ENCODE results near the gene DPF3. TPM values are rescaled to one million over a fixed set of nuclear protein-coding genes. Genes with fewer than 3 reads are reported as not detected.

Gene DPF3
- total RNA-seq, 1 donor from 2014 or later, result 0.66 TPM

DNA sequence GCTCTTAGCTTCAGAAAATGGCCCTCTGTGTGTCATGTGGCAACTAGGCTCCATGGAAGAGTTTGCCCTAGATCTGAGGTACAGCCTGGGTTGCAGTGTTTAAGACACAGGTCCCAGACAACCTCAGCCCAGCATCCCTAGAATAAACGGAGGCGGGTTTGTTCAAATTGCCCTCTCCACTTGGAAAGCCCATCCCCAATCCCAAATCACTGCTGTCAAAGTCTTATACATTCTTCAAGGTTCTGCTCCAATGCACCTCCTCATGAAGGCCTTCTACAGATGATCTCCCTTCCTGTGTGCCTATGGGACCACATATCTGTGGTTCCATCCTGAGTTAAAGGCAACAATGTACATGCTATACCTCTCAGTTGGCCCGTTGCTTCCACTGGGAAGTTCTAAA, 289.8 kb downstream of the DPF3 start:
- Mint-ChIP-seq H3K9me3 (no peaks in the 10 kb centered on the region), H3K27ac (no peak overlapping the region), H3K4me3 (ENCODE audit: low read depth) (no peak overlapping the region), H3K27me3 (ENCODE audit: low read depth) (peaks cover 63% of the 10 kb centered on the region), H3K4me1 (ENCODE audit: low read depth) (no peaks in the 10 kb centered on the region), H3K36me3 (ENCODE audit: low read depth) (no peaks in the 10 kb centered on the region)
- DNase-seq (ENCODE audit: low spot score), result no peak
- intact Hi-C loops (cut with micrococcal nuclease), result no loop called here

DNA sequence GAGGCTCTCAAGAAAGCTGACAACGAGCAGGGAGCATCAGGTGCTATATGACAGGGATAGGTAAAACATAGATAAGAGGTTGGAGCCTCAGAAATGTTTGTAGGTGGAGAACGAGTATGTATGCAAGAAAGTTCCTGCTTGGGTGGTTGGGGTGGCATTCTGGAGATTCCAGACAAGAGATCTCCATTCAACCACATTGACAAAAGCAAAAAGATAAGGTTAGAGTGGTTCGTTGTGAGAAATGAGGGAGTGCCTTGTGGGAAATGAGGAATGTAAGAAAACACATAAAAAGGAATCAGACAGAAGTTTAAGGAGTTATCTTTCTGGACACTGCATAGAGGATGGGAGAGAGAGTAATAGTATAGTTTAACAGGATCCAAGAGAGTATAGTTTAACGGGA, 290.3 kb downstream of the DPF3 start:
- no peak for DNase-seq (ENCODE audit: low spot score)
- Mint-ChIP-seq H3K27me3 (ENCODE audit: low read depth) (peaks cover 60% of the 10 kb centered on the region), H3K9me3 (no peaks in the 10 kb centered on the region), H3K4me1 (ENCODE audit: low read depth) (no peaks in the 10 kb centered on the region), H3K4me3 (ENCODE audit: low read depth) (no peak overlapping the region), H3K36me3 (ENCODE audit: low read depth) (no peaks in the 10 kb centered on the region), H3K27ac (no peak overlapping the region)
- intact Hi-C loops (cut with micrococcal nuclease), result no loop called here

GRCh38 chr14:72600551-72601330, 293.2 kb downstream of the DPF3 start:
- Mint-ChIP-seq H3K4me3 (ENCODE audit: low read depth) (no peak overlapping the region), H3K9me3 (peaks cover 4% of the 10 kb centered on the region), H3K36me3 (ENCODE audit: low read depth) (peaks cover 6% of the 10 kb centered on the region), H3K4me1 (ENCODE audit: low read depth) (peaks cover 2% of the 10 kb centered on the region), H3K27ac (no peak overlapping the region), H3K27me3 (ENCODE audit: low read depth) (peaks cover 63% of the 10 kb centered on the region)
- DNase-seq (ENCODE audit: low spot score), result no peak
- intact Hi-C loops (cut with micrococcal nuclease), result no loop called here

DNA sequence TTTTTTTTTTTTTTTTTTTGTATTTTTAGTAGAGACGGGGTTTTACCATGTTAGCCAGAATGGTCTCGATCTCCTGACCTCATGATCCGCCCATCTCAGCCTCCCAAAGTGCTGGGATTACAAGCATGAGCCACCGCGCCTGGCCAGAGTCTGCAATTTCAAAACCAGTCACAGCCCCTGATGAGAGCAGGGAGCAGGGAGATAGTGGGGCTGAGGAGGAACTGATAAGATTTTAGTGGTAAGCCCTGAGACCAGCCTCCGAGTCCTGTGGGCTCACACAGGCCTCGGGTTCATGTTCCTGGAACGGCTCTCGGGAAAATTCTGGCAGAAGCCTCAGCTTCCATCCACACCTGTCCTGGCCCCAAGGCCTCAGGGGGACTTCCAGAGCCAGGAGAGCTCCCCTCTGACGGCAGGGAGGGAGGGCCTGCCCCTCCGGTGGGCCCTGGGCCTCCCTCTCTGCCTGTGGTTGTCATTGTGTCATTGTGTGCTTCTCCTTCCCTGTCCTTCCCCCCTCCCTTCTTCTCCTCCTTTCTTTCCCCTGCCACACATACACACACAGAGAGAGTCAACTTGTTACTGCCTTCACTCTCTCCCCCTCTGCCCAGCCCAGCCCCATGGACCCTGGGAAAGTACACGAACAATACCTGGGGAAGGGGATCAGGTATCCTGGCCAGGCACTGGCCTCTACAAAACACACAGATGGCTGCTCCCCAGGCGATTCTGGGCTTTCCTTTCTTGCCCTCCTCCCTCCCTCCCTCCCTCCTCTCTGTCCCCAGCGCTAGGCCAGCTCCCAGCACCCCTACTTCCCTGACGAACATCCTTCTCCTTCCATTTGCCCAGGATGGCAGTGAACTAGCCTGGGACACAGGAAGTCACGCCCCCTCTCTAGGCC, 294.1 kb downstream of the DPF3 start:
- H3K4me1 Mint-ChIP-seq (ENCODE audit: low read depth), result peaks cover 10% of the 10 kb centered on the region
- peaks cover 9% of the 10 kb centered on the region for H3K9me3 Mint-ChIP-seq
- no peak overlapping the region for H3K4me3 Mint-ChIP-seq (ENCODE audit: low read depth)
- H3K27me3 Mint-ChIP-seq (ENCODE audit: low read depth), result peaks cover 60% of the 10 kb centered on the region
- H3K36me3 Mint-ChIP-seq (ENCODE audit: low read depth), result peaks cover 11% of the 10 kb centered on the region
- intact Hi-C loops (cut with micrococcal nuclease), result no loop called here
- DNase-seq (ENCODE audit: low spot score), result no peak
- no peak overlapping the region for H3K27ac Mint-ChIP-seq

DNA sequence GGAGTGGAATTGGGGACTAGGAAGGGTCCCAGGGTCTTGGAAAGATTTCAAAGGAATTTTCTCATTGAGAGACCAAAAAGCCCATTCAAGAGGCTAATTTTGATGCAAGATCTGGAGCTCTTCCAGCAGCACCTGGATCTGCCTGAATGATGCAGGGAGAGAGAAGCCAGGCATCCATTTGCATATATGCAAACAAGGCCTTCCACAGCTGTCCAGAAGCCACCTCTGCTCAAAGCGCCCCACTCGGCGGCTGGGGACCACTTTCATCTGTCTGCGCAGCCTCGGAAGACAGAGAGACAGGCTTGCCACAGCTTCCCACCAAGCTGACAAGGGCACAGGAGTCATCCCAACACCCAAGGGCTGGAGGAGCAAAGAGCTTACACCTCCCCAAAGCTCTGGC, 295.6 kb downstream of the DPF3 start:
- no peak for DNase-seq (ENCODE audit: low spot score)
- Mint-ChIP-seq H3K27ac (no peak overlapping the region), H3K36me3 (ENCODE audit: low read depth) (peaks cover 11% of the 10 kb centered on the region), H3K27me3 (ENCODE audit: low read depth) (peaks cover 49% of the 10 kb centered on the region), H3K9me3 (peaks cover 19% of the 10 kb centered on the region), H3K4me1 (ENCODE audit: low read depth) (peaks cover 21% of the 10 kb centered on the region), H3K4me3 (ENCODE audit: low read depth) (no peak overlapping the region)
- intact Hi-C loops (cut with micrococcal nuclease), result no loop called here

GRCh38 chr14:72597252-72598233, 296.4 kb downstream of the DPF3 start:
- H3K27ac Mint-ChIP-seq, result no peak overlapping the region
- DNase-seq (ENCODE audit: low spot score), result no peak
- H3K4me3 Mint-ChIP-seq (ENCODE audit: low read depth), result no peak overlapping the region
- H3K4me1 Mint-ChIP-seq (ENCODE audit: low read depth), result peaks cover 28% of the 10 kb centered on the region
- H3K27me3 Mint-ChIP-seq (ENCODE audit: low read depth), result peaks cover 50% of the 10 kb centered on the region
- peaks cover 16% of the 10 kb centered on the region for H3K36me3 Mint-ChIP-seq (ENCODE audit: low read depth)
- intact Hi-C loops (cut with micrococcal nuclease), result no loop called here
- peaks cover 24% of the 10 kb centered on the region for H3K9me3 Mint-ChIP-seq

GRCh38 chr14:72595152-72595862, 298.6 kb downstream of the DPF3 start:
- no peak for DNase-seq (ENCODE audit: low spot score)
- Mint-ChIP-seq H3K9me3 (peaks cover 40% of the 10 kb centered on the region), H3K4me3 (ENCODE audit: low read depth) (no peak overlapping the region), H3K27ac (no peak overlapping the region), H3K27me3 (ENCODE audit: low read depth) (peaks cover 50% of the 10 kb centered on the region), H3K4me1 (ENCODE audit: low read depth) (peaks cover 41% of the 10 kb centered on the region), H3K36me3 (ENCODE audit: low read depth) (peaks cover 25% of the 10 kb centered on the region)
- intact Hi-C loops (cut with micrococcal nuclease), result loop anchor here (2.0 kb wide), 1 partner anchor 119 kb away; no protein-coding TSS in a partner anchor

DNA sequence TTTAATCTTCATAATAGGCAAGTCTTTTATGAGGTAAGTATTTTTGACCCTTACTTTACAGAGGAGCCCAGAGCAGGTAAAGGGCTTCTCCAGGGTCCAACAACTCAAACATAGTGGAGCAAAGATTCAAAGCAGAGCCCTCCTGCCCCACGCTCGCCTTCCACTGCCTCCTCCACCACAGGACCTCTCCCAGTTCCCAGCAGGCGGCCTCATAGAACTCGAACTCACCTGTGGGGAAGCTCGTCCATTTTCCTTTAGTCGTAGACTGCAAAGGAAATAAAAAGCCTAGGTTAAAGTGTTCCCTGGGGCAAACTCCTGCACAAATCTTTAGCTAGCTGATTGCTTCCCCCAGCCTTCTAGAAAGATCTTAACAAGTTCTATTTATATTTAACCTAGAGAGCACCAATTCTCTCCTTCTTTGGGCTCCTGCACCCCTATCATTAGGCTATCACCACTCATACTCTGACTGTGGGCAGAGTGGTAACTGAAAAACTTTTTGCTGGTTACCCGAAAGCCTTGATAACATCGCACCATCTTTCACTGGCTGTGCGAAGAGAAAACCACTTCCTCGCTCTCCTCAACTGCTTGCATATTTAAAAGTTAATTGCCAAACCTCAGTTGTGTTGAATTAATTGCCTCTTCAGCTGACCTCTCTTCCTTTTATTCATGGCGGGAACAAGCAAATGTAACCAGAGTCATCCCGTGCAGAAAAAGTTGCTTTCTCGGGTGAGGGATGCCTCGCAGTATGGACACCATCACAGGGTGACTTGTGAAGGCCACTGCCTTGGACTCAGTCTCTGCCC, 299.6 kb downstream of the DPF3 start:
- H3K9me3 Mint-ChIP-seq, result peaks cover 49% of the 10 kb centered on the region
- H3K4me3 Mint-ChIP-seq (ENCODE audit: low read depth), result peak overlapping the region; percentile 1
- H3K27me3 Mint-ChIP-seq (ENCODE audit: low read depth), result peaks cover 49% of the 10 kb centered on the region
- peak overlapping the region; percentile 38 for H3K27ac Mint-ChIP-seq
- peaks cover 45% of the 10 kb centered on the region for H3K4me1 Mint-ChIP-seq (ENCODE audit: low read depth)
- intact Hi-C loops (cut with micrococcal nuclease), result loop anchor here (1.0 to 5.0 kb wide), 5 partner anchors 57 to 298 kb away; partner anchors contain the start of gene DPF3
- DNase-seq (ENCODE audit: low spot score), result peak; percentile 70
- peaks cover 32% of the 10 kb centered on the region for H3K36me3 Mint-ChIP-seq (ENCODE audit: low read depth)

GRCh38 chr14:72591391-72591790, 302.5 kb downstream of the DPF3 start:
- H3K27me3 Mint-ChIP-seq (ENCODE audit: low read depth), result peaks cover 52% of the 10 kb centered on the region
- no peak overlapping the region for H3K4me3 Mint-ChIP-seq (ENCODE audit: low read depth)
- no peak overlapping the region for H3K27ac Mint-ChIP-seq
- intact Hi-C loops (cut with micrococcal nuclease), result loop anchor here (5.0 kb wide), 3 partner anchors 54 to 301 kb away; partner anchors contain the start of gene DPF3
- DNase-seq (ENCODE audit: low spot score), result no peak
- peaks cover 31% of the 10 kb centered on the region for H3K36me3 Mint-ChIP-seq (ENCODE audit: low read depth)
- peaks cover 45% of the 10 kb centered on the region for H3K4me1 Mint-ChIP-seq (ENCODE audit: low read depth)
- peaks cover 63% of the 10 kb centered on the region for H3K9me3 Mint-ChIP-seq

DNA sequence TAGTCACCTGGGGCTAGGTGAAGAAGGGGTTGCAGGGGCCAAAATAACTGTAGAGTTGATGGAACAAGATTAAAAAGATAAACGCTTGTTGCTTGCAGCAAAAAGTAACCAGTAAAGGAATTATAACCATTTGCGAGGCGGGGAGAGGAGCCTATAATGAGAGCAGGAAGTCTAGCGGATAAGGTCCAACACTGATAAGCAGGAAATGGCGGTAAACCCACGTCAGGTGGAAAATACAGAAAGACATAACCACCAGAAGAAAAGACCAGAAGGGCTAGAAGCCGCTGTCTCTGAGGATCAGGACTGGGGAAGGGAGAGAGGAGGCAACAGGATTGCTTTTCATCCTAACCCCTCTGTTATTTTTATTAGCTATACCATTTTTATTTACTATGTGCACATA, 303.3 kb downstream of the DPF3 start:
- Mint-ChIP-seq H3K4me3 (ENCODE audit: low read depth) (no peak overlapping the region), H3K36me3 (ENCODE audit: low read depth) (peaks cover 25% of the 10 kb centered on the region), H3K27me3 (ENCODE audit: low read depth) (peaks cover 54% of the 10 kb centered on the region), H3K9me3 (peaks cover 67% of the 10 kb centered on the region), H3K4me1 (ENCODE audit: low read depth) (peaks cover 43% of the 10 kb centered on the region), H3K27ac (no peak overlapping the region)
- intact Hi-C loops (cut with micrococcal nuclease), result loop anchor here (5.0 kb wide), 3 partner anchors 53 to 302 kb away; partner anchors contain the start of gene DPF3
- DNase-seq (ENCODE audit: low spot score), result no peak

DNA sequence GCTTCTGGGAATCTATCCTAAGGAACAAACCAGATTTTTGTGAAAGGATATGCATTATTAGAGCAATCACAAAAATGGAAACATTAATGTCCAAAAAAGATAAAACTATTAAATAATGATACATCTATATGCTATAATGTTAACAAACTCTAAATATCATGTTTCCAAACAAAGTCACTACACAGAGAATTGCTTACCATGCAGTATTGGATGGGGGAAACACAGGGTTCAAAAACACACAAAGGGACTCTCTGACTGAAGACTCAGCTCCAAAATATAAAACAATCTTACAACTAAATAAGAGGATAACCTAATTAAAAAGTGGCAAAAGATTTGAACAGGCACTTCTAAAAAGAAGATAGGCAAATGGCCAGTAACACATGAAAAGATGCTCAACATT, 304.2 kb downstream of the DPF3 start:
- intact Hi-C loops (cut with micrococcal nuclease), result loop anchor here (5.0 kb wide), 3 partner anchors 52 to 303 kb away; partner anchors contain the start of gene DPF3
- Mint-ChIP-seq H3K4me1 (ENCODE audit: low read depth) (peaks cover 34% of the 10 kb centered on the region), H3K9me3 (peaks cover 63% of the 10 kb centered on the region), H3K27me3 (ENCODE audit: low read depth) (peaks cover 63% of the 10 kb centered on the region), H3K4me3 (ENCODE audit: low read depth) (no peak overlapping the region), H3K36me3 (ENCODE audit: low read depth) (peaks cover 21% of the 10 kb centered on the region), H3K27ac (no peak overlapping the region)
- DNase-seq (ENCODE audit: low spot score), result no peak

Data from activated T-helper 2 cell treated with anti-CD3 and anti-CD28 coated beads, Interferon-gamma antibody, Interleukin-2, Interleukin-4, amounts not matched to agents 10 μg/mL and 5 μg/mL and 100 μg/mL, durations not matched to agents 14 hours and 24 hours and 36 hours (primary cell).